ENCODE results near the gene MYO16.

DNA sequence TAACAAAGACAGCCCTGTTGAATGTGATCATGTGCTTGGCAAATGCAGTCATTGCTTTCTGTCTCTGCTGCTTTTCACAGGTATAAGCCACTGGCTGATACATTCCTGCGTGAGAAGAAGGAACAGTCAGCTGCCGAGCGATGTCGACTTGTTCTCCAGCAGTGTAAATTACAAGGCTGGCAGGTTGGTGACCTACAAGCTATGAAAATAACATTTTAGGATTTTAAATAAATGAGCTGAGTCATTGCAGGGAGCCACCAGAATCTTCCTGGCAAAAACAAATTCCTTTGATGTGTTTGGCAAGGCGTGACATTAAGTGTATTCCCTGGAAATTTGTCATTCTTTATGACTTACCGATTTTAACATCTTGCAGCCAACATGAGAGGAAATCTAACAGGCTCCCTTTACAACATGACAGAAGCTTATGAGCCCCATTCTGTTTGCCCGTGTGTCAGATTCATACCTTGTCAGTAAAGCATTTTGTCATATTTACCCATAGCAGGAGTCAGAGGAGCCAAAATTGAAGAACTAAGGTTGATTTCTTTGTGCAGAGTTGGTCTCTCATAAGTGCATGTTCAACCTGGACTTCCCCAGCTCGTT lies 471.4 kb downstream of the MYO16 start:
- no peak for TF ChIP-seq POLR2AphosphoS5 (IDR thresholded peaks at IDR 0.05; ENCODE audit: insufficient read depth in 1 of 2, low read depth in 1 of 2)
- no peak for TF ChIP-seq CTCF (IDR thresholded peaks at IDR 0.05)
